GM21367 (cell line): ENCODE measurements around the gene RIPPLY3.

ENCODE experiments used
- ATAC-seq: cut with Tn5 transposase; IDR thresholded peaks from one replicate; pipeline ENCODE4 v1.9.1; 2021; ENCODE audit not compliant: unreplicated experiment

Gene RIPPLY3, protein sequence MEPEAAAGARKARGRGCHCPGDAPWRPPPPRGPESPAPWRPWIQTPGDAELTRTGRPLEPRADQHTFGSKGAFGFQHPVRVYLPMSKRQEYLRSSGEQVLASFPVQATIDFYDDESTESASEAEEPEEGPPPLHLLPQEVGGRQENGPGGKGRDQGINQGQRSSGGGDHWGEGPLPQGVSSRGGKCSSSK

DNA sequence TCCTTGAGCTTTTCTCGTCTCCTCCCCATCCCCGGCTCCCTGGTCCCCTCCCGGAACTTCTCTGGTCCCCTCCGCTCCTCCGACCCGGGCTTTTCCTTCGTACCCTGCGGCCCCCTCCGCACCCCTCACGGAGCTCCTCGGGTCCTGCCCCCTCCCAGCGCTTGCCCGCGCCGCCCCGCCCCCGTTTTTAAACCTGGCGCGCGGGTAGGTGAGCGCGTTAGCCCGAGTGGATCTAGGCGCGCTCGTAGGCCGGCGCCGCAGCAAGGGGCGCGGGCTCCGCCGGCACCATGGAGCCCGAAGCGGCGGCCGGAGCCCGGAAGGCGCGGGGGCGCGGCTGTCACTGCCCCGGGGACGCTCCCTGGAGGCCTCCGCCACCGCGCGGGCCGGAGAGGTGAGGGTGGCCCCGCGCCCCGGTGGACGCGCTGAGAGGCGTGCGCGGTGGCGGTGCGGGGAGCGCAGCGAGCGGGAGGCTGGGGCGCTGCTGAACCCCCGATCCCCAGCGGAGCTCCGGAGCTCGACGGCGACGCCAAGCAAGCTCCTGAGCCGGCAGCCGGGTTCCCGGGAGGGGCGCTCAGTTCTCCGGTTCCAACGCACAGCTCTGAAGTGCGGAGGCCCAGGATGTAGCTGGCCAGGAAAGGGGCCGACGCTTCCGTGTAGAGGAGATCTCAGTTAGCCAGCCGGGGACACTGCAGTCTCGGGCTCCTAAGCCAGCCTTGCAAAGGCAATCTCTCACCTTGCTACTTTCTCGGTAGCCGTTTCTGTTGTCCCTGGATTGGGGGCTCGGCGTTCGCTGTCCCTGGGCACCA is at the start of gene RIPPLY3:
TSS of gene RIPPLY3 (plus strand) at position 217 of the 806 bp plus-strand sequence. CDS start at position 288, 71 bp downstream.
- ATAC-seq = no peak

DNA sequence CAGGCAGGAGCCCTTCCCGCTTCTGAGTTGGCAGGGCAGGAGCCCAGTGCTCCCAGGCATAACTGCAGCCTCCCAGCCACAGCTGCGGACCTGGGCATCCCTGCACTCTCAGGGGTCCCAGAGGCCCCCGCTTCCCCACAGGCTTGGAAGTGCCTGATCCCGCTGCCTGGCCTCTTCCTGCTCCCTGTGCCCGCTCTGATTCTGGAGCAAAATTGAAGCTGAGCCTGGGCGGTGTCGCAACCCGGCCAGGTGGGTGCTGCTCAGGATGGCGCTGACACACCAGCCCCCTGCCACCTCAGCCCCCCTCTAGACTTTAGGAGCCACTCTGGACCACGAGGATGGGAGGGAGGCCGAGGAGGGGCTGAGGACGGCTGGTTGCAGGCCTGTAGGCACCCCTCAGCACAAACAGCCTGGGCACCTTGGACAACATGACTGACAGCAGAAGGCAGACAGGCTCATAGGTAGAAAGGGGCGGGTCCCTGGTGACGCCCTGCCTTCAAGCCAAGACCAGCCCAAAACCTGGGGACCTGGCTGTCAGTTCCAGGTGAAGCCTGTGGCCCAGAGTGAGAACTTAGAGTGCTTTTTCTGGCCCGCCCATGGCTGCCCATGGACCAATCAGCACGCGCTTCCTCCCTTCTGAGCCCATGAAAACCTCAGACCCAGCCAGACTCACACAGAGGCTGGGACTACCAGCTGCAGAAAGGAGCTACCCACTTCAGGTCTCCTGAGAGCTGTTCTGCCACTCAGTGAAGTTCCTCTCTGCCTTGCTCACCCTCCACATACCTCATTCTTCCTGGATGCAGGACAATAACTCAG is 47.3 kb upstream of the RIPPLY3 start:
- no peak for ATAC-seq

DNA sequence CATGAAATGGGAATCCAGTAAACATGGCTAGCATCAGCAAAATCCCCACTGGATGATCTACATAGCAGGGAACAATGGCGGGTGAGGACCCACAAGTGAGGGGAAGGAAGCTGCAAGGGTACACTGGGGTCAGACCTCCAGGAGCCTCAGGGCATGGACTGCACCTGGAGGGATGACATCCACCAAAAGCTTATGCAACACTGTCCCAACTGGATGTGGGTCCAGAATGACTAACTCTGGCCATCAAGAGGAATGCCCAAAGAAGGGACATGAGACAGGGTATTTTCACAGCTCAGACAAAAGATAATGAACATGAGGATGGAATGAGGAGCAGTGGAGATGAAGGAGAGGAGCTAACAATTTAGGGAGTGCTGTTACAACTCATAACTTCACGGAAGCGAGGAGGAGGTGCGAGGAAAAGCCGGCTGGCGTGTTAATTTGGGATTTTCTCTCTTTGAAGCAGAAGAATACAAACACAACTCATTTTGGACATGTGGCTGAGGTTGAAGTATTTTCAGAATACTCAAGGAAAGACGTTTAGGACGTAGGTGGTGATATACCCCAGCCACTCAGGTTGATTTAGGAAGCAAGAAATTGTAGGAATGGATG is 45.7 kb upstream of the RIPPLY3 start:
- ATAC-seq = no peak

DNA sequence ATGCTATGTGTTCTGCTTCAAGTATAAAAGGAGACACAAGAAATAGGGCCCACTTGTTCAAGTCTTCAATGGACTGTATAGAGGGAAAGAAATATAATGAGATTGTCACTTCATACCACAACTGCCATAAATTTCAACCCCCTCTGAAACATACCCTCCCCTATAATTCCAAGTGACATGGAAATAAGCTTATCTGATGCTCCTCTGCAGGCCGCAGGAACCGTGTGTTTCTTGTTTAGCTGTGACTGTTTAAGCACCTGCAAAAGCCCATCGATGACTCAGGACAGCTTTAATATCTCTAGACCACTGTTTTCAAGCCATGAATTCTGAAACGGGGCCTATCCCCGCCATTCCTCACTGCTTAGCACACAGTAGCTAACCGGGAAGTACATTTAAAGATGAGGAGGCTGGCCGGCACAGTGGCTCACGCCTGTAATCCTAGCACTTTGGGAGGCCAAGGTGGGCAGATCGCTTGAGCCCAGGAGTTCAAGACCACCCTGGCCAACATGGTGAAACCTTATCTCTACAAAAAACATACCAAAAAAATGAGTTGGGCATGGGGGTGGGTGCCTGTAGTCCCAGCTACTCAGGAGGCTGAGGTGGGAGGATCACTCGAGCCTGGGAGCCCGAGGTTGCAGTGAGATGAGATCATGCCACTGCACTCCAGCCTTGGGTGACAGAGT is 44.3 kb upstream of the RIPPLY3 start:
- no peak for ATAC-seq

DNA sequence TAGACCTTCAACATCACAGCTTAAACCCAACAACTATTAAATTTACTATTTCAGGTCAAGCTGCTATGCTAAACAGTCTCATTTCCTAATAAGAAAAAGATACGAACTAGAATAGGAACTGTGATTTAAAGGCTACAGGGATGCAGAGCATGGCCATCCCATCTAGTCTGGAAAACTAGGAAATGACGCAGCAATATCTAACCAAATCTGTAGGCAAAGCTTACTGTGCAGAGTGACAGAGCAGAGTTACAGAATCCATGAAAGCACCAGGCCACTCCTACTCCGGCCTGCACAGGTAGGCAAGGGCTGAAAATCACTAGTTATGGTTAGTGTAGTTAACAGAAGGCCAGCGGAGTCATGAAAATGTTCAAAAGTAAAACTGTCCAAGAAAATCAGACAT is 42.1 kb upstream of the RIPPLY3 start:
- ATAC-seq = no peak

DNA sequence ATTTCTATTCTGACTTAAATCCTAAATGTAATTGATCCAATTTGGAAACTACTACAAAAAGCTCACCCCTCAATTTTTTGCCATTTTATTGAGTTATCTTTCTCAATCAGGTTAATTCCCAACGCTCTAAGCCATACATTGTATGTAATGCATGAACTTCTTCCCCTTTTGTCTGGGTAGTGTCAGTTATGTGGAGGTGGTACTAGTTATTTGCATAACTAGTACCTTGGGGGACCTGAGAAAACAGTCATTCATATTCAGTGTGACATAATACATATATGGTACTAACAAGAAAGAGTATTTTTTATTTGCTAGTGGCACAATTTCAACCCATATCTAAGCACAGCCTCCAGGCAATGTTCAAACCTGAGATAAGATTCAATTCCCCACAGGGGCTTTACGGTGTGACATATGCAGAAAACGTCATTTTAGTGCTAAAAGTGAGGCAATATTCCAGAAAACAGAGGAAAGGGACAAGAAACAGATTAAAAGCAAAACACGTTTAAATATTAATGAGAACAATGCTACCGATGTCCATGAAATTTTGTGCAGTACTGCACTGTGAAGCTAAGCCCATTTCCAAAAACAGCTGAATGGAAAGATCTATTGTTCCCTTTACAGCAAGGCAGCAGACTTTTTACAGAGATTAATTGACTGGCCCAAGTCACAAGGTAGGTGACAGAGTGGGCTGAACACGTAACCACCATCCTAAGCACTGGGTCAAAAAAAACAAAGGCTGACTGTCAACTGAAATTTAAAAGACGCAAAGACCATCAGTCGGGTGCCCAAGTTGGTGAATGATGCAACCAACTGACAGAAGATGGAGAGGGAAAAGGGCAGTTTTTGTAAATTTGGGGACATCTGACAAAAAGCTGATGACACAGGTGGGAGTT is 41.4 kb upstream of the RIPPLY3 start:
- ATAC-seq = no peak

DNA sequence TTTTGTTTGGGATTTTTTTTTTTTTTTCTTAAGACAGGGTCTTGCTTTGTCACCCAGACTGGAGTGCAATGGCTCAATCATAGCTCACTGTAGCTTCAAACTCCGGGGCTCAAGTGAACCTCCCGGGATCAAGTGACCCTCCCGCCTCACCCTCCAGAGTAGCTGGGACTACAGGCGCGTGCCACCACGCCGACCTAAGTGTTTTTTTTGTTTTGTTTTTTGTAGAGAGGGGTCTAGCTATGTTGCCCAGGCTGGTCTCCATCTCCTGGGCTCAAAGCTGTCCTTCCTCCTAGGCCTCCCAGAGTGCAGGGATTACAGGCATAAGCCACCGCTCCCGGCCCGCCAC is 40.8 kb upstream of the RIPPLY3 start:
- ATAC-seq = no peak

DNA sequence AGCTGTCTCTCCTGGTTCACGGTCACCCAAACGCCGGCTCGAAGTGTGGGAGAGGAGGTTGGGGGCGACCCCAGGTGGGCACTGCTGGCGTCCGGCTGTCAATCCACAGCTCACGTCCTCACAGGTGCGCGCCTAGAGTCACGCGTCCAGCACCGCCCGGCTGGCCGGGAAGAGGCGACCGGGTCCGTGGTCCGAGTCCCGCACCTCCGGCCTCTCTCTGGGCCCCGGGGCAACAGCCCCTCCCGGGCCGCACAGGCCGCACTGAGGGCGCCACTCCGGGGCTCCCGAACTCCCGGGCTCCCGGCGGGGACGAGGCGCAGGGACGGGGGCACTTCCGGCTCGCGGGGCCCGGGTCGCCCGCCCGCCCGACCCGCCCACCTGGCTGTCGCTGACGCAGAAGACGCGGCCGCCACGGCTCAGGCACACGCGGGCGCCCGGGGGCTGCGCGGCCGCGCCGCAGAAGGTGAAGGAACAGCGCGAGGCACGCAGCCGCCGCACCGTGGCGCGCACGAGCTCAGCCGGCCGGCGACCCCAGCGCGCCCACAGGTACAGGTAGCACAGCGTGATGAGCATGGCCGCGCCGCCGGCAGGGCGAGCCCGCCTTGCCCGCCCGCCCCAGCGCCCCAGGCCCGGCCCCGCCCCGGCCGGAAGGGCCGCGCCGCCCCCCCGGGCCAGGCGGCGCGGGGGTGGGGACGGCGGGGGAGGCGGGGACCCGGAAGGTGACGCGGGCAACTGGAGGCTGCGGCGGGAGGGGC is 40.3 kb upstream of the RIPPLY3 start, which contains the start of gene HLCS:
TSS of gene HLCS (minus strand) at position 604 of the 755 bp plus-strand sequence. CDS start at position 573, 31 bp downstream.
- peak; percentile 66 for ATAC-seq

DNA sequence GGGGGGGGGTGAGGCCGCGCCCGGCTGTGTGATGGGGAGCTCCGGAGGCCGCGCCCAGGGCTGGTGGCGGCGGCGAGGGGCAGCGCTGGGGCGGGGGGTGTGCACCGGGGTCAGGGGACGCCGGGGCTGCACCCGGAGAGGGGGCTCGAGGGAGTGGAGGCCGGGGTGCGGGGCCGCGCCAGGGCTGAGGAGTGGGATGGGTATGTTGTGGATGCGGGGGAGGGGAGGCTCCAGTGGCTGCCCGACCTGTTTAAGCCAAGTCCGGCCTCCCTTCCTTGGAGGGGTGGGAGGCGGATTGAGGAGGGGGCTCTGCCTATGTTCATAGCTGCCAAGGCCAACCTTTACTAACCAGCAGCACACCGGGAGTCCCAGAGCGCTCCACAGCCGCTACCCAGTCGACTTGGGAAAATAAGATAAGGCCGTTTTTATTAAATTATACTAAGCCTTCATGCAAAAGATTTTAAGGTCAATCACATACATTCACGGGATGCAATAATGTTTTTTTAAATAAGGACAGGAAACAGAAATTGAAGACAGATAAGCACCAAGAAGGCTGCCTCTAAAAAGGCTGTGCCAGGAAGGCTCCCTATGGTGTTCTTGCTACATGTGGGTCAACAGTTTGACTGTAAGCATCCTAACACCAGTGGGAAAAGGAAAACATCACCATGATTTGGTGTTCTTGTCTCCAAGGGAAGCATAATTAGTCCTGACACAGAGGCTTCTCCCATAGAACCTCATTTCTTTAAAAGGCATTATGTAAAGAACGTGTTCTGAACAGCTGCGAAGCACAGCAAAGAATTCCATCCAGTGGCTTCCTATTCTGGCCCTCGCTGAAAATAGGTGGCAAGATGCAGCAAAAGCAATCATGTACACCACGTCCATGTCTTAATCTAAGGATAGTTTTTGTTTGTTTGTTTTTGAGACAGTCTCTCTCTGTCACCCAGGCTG is 39.4 kb upstream of the RIPPLY3 start:
- ATAC-seq = no peak

DNA sequence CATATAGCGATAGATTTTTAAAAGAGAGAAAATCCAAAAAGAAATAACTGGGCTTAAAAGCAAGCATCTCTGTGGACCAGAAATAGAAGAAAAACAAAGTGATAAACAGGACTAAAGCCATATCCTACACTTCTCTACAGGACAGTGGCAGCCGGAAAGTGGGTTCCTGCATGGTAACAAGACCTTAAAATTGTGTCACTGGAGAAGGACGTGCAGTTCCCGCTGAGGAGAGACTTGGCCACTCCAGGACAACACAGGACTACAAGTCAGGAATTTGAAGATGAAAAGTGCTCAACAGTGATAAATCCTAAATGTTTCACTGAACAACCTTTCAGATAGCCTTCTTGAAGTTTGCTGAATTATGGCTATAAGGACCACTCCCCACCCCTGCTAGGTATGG is 38.1 kb upstream of the RIPPLY3 start:
- ATAC-seq = no peak

DNA sequence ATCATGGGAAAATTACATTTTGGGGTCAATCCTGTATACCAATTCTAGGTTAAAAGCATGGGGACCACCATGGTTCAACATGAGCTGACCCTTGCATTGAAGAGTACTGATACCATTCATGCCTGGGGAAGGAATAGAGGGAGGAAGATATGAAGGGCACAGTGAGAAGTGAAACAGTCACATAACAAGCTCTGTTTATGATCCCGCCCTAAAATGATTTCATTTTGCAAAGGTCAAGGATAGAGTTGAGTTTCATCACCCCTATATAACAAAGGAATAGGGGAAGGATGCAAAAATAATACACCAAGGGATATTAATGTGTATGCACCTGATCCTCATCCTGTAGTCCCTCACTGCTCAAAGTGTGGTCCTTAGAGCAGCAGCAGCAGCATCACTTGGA is 37.5 kb upstream of the RIPPLY3 start:
- ATAC-seq = no peak

DNA sequence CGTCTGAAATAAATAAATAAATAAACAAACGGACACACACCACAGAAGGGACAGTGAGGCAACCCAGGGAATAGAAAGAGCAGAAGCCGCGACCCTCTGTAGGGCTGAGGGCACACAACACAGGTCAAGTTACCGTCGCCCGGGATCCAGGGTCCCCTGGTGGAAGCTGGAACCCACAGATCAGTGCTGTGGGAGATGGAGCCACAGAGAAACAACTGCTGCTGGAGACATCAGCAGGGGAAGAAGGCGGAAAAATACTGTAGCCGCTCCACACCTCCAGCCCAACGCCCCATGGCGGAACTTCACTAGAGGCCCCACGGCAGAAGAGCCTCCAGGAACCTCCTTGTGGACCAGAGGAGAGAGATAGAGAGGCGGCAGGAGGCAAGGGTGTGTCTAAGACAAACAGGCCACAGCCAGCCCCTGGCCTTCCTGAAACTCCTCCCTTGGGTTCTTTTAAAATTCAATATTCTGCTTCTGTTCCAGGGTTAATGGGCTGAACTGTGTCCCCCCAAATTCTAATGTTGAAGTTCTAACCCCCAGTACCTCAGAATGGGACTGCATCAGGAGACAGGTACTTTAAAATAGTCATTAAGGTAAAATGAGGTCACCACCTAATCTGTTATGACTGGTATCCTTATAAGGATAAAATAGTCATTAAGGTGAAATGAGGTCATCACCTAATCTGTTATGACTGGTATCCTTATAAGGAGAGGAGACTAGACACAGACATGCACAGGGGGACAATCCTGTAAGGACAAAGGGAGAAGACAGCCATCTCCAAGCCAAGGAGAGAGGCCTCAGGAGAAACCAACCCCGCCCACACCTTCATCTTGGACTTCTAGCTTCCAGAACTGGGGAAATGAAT is 32.3 kb upstream of the RIPPLY3 start:
- ATAC-seq = no peak

DNA sequence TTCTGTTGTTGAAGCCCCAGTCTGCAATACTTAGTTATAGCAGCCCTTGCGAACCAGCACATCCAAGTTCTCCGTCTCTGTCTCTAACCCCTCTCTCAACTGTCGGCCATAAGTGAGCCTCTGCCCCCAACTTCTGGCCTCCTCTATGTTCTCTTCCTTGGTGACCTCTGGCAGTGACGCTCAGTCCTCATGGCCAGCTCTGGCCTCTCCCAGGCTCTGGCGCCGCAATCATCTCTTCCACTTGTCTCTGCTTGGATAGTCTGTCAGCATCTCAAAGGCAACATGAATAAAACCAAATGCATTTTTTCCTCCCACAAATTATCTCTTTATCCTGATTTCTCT is 31.7 kb upstream of the RIPPLY3 start:
- ATAC-seq = no peak

DNA sequence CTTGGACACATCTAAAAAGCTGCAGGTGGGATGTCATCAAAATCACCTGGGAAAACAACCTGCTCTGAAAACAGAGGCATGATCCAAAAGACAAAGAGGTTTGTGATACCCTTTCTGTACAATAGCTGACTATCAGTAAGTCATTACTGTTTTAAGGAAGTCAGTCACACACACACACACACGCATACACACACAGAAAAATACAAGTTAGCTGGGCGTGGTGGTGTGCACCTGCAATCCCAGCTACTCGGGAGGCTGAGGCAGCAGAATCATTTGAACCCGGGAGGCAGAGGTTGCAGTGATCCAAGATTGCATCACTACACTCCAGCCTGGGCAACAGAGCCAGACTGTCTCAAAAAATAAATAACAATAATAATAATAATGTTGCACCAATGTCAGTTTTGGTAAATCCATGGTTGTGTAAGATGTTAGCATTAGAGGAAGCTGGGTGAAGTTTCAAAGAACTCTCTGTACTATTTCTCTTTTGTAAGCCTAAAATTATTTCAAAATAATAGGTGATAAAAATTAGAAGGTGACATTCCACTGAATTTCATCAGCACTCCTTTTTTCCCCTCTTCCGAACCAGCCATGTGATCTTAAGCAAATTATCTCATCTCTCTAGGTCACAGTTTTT is 30.2 kb upstream of the RIPPLY3 start:
- no peak for ATAC-seq

DNA sequence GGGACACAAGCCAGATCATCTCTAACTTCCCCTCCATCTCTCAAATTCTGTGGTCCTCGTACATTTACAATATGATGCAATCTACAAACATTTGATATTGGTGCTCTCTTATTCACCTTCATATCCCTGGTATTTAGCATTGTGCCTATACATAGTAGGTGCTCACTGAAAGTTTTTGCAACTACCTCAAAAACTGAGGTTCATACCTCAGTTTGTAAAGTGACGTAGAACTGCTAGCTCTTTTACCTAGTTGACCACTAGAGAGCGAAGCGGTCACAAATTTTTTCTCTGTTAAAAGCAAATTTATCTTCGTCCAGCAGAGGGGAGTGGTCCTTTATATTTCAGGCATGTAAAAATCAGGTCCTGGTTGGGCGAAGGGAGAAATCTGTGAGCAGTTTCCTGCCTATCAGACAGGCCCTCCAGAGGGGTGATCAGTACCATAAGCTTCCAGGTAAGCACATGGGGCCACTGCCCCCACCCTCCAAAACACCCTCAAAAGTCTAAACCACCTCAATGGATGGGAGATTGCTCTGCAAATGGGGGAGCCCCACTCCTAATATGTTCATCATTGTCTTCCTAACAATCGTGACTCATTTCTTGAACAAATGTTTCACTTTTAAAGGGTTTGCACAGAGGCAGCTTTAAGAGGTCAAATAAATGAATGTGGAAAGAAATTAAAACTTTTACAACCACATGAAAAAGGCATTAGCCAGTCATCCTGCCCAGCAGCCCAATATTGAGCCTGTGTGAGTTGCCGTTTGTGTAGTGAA is 29.4 kb upstream of the RIPPLY3 start:
- ATAC-seq = peak; percentile 70
